GM21825 (cell line): ENCODE measurements around the gene ST6GALNAC3.

ENCODE experiments used
- ATAC-seq: cut with Tn5 transposase; IDR thresholded peaks from one replicate; pipeline ENCODE4 v1.9.1; 2021; ENCODE audit warnings: mild to moderate bottlenecking, moderate library complexity; ENCODE audit not compliant: unreplicated experiment

The ST6GALNAC3 gene

GRCh38 chr1:76140227-76140626 lies 65.7 kb downstream of the ST6GALNAC3 start:
- no peak for ATAC-seq

GRCh38 chr1:76141929-76142328 lies 67.4 kb downstream of the ST6GALNAC3 start:
- no peak for ATAC-seq

- ATAC-seq: no peak
Observed at GRCh38 chr1:76142771-76143540, 68.4 kb downstream of the ST6GALNAC3 start.

DNA sequence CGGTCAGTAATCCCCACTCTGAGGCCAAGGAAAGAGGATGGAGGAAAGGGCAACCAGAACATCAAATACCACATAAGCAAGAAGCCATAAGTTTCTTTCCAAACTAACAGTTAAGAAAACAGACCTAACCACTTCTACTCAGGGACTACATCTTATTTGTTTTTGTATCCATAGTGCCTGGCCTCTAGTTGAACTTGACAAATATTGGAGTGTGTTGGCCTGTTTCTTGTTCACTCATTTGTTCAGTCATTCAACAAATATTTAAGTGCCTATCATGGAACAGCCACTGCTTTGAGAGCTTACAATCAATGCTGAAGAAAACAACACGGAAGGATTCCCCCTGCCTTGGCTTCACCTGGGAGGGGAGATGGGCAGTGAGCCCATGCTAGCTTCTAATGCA lies 69.7 kb downstream of the ST6GALNAC3 start:
- ATAC-seq: no peak

DNA sequence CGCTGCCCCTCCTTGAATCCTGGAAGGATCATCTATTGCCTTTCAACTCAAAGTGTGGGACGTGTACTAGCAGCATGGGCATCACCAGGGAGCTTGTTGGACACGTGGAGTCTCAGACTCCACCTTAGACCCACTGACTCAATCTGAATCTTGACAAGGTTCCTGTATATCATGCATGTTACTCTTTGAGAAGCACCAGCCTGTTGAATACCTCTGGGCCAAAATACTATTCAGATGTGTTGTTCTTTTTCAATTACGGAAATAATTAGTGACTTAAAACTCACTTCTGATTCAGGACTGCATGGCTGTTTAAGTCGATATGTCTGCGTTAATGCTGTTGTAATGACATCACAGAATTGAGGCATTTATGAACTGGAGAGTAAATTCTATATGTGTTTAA lies 70.8 kb downstream of the ST6GALNAC3 start:
- ATAC-seq: no peak

DNA sequence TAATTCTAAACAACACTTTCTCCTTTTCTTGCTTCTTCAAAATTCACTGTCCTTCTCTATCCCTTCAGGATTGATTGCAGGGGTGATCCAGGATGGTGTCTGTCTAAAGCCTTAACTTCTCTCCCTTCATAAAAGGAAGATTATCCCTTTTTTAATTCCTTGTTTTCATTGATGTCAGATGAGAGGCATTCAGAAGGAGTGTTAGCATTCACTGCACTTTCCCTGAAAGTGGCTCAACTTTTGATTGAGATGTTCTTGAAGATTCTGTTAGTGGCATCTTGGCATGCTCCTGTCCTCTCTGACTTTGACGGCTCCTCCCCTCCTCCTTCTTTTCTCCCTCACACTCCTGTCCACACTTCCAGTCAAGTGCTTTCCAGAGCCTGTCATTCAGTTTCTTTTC lies 71.6 kb downstream of the ST6GALNAC3 start:
- no peak for ATAC-seq

GRCh38 chr1:76147917-76148316 lies 73.4 kb downstream of the ST6GALNAC3 start:
- no peak for ATAC-seq

DNA sequence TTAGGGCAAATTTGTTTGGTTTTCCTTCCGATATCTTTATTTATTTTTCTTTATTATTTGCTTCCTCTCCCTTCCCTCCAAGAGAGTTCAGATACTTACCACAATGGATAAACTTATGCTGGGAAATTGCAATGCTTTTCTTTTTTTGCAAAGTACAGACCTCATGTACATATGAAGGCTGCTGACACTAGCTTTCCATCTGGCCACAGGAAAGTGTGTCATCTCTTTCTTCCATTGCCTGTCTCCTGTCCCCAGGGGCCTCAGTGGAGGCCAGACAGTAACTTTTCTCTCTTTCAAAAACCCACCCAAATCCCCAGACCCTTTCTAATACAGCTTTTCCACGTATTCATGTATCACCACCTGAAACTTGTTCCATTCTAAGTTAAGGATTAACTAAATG lies 73.9 kb downstream of the ST6GALNAC3 start:
- no peak for ATAC-seq

GRCh38 chr1:76153841-76154205 lies 79.3 kb downstream of the ST6GALNAC3 start:
- no peak for ATAC-seq

GRCh38 chr1:76154206-76154956 lies 79.8 kb downstream of the ST6GALNAC3 start:
- ATAC-seq: peak; percentile 97

- ATAC-seq: no peak
Observed at GRCh38 chr1:76156987-76157386, 82.4 kb downstream of the ST6GALNAC3 start.

- ATAC-seq: no peak
Observed at GRCh38 chr1:76158126-76158525, 83.6 kb downstream of the ST6GALNAC3 start.

DNA sequence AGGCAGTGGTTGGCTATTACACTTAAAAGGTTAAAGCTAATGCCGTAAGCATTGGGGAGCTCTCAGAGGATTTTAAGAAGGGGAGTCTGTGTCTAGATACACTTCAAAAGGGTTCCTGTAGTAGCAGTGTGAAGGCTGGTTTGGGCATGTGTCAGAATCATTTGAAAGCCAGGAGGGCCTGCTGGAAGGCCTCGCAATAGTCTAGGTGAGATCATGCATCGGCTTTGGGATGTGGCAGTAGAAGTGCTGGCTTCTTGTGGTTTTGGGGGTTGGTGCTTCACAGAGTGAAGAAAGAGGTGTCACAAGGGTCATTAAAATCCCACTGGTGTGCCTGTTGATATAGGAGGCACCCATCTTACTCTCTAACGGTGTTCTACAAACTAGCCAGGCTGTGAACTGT lies 85.7 kb downstream of the ST6GALNAC3 start:
- no peak for ATAC-seq

- no peak for ATAC-seq
Observed at GRCh38 chr1:76161451-76161850, 86.9 kb downstream of the ST6GALNAC3 start.

DNA sequence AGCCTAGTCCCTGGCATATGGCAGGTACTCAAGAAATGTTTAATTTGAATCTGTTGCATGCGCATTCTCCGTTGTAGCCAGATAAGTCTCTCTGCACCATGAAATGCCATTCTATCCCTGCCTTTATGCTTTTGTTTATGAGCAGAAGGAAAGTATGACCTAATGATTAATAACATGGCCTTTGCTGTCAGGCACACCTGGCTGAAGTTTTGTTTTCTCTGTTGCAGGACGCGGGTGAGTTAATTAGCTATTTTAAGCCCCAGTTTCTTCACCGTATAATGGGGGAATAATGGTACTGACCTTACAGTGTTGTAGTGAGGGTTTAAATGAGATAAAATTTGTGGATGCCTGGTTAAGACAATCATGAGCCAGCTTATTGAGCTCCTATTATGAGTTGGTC lies 87.7 kb downstream of the ST6GALNAC3 start:
- no peak for ATAC-seq

DNA sequence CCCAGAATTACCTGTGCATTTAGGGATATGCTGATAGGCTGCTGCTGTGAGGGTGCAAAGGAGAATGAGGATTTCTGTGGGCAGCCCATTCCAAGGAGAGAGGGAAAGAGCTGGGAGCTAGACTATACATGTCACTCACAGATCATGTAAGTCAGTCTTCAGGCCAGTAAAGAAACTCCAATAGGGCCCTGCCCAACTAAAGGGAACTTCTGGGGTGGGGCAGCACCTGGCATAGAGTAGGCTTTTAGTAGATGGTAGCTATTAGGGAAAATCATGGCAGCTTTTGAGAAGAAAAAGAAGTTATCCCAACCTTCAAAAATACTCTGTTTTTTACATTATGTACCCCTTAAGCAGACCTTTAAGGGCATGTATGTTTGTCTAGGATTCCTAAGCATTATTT lies 89.6 kb downstream of the ST6GALNAC3 start:
- ATAC-seq: no peak

- no peak for ATAC-seq
Observed at GRCh38 chr1:76170084-76170483, 95.5 kb downstream of the ST6GALNAC3 start.

GRCh38 chr1:76170513-76170912 lies 96.0 kb downstream of the ST6GALNAC3 start:
- no peak for ATAC-seq

DNA sequence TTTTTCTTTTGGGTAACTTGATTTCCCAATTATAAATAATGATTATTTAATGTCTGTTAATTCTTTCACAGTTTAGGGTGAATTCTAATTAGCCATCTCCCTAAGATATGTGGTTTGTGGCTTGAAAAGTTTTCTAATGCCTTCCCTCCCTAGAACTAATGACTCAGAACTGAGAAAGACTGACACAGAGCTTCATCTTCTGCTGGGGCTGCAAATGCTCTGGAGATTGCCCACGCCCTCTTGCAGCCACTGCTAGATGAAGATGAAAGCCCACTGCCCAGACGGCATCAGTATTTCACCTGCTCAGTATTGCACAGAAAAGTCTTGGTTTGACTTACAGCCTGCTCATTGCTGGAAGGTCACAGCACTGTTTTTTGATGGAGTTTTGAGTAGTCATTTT lies 101.5 kb downstream of the ST6GALNAC3 start:
- no peak for ATAC-seq

DNA sequence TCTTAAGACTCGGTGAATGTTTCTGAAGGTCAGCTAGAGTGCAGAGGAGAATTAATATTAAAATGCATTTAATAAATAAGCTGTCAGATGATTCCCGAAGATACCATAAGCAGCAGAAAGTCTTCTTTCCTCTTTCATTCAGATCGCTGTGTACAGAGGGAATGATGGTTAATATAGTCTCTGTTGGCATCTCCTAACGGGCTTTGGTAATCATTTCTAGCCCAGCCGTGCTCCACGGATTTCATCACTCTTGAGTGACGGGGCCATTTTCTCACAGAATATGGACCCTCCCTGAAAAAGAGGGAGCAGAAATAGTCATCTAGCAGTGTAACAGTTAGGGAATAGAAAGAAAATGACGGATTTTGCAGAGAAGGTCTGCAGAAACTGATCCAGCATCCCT lies 103.1 kb downstream of the ST6GALNAC3 start:
- ATAC-seq: no peak

- no peak for ATAC-seq
Observed at GRCh38 chr1:76179219-76179698, 104.7 kb downstream of the ST6GALNAC3 start.

- no peak for ATAC-seq
Observed at GRCh38 chr1:76185207-76185606, 110.7 kb downstream of the ST6GALNAC3 start.
